K562 (cell line): ENCODE measurements around the gene NDUFC2. TPM values are rescaled to one million over a fixed set of nuclear protein-coding genes. Genes with fewer than 3 reads are reported as not detected.
A peak's percentile ranks its signal among the peaks of the same experiment; 100 is the strongest.

ENCODE experiments used
- BACH1 ChIP-seq: fragments of 200-800 bp; sonication (Bioruptor generic); IDR thresholded peaks from 2 replicates; pipeline ENCODE4 v1.6.1; 2016; ENCODE audit warnings: missing genetic modification characterization, missing compliant biosample characterization
- CSDE1 ChIP-seq, 2 experiments: fragments of 450-650 bp; IDR thresholded peaks; 2 replicates each; pipeline ENCODE4 v1.6.1; 2016; ENCODE audit warnings: mild to moderate bottlenecking in 1 of 2
- FOXA1 ChIP-seq: fragments of 450-650 bp; IDR thresholded peaks from 2 replicates; pipeline ENCODE4 v1.6.1; 2016; ENCODE audit warnings: mild to moderate bottlenecking, borderline replicate concordance
- HMG20A ChIP-seq: fragments of 450-650 bp; formaldehyde crosslinking; conservative IDR thresholded peaks from 2 replicates; pipeline ENCODE4 v1.4.0; 2020; ENCODE audit warnings: mild to moderate bottlenecking, mixed read lengths
- KLF1 ChIP-seq: fragments of 450-650 bp; IDR thresholded peaks from 2 replicates; pipeline ENCODE4 v1.6.1; 2016; ENCODE audit warnings: missing genetic modification characterization, missing compliant biosample characterization
- MTF1 ChIP-seq: fragments of 250-450 bp; sonication (Bioruptor Pico); IDR thresholded peaks from 2 replicates; pipeline ENCODE4 v1.9.0; 2021; ENCODE audit warnings: moderate library complexity, mild to moderate bottlenecking, inconsistent platforms, borderline replicate concordance
- MYBL2 ChIP-seq, 2 experiments: fragments of 450-650 bp in 1 of 2; sonication (generic) in 1 of 2; formaldehyde crosslinking in 1 of 2; IDR thresholded peaks; 2 replicates each; pipeline versions ENCODE4 v1.6.1 to v1.8.1; 2017 to 2022; ENCODE audit warnings: borderline replicate concordance in 1 of 2, inconsistent platforms in 1 of 2, low read depth in 1 of 2, mild to moderate bottlenecking in 1 of 2, missing genetic modification reagents in 1 of 2, moderate library complexity in 1 of 2
- MYC ChIP-seq, 2 experiments: fragments of 250-450 bp in 1 of 2; sonication (Bioruptor Pico) in 1 of 2; IDR thresholded peaks; 2 replicates each; pipeline versions ENCODE4 v1.5.1 to v1.6.1; 2012 to 2021; ENCODE audit warnings: low read depth in 2 of 2, borderline replicate concordance in 1 of 2, improper control_type of control experiment in 1 of 2, low read length in 1 of 2, mild to moderate bottlenecking in 1 of 2, moderate library complexity in 1 of 2
- NBN ChIP-seq: fragments of 450-650 bp; IDR thresholded peaks from 2 replicates; pipeline ENCODE4 v1.6.1; 2016; ENCODE audit warnings: low read depth, mild to moderate bottlenecking
- NFRKB ChIP-seq: fragments of 450-650 bp; IDR thresholded peaks from 2 replicates; pipeline ENCODE4 v1.6.1; 2016; ENCODE audit warnings: low read depth
- PTTG1 ChIP-seq: fragments of 450-650 bp; IDR thresholded peaks from 2 replicates; pipeline ENCODE4 v1.6.1; 2016; ENCODE audit warnings: low read depth, mild to moderate bottlenecking, missing genetic modification characterization, missing compliant biosample characterization
- RBM22 ChIP-seq: fragments of 200-400 bp; formaldehyde crosslinking; IDR thresholded peaks from 2 replicates; pipeline ENCODE4 v1.6.1; 2018; ENCODE audit warnings: low read length, low read depth; ENCODE audit not compliant: poor library complexity, severe bottlenecking
- SREBF1 ChIP-seq: fragments of 150-350 bp; IDR thresholded peaks from 2 replicates; pipeline ENCODE4 v1.6.1; 2014; ENCODE audit warnings: antibody characterized with exemption, low read depth, low read length, borderline replicate concordance
- ZNF253 ChIP-seq: fragments of 250-450 bp; sonication (Bioruptor Pico); conservative IDR thresholded peaks from 2 replicates; pipeline ENCODE4 v1.6.1; 2021; ENCODE audit warnings: mild to moderate bottlenecking
- ZNF766 ChIP-seq: fragments of 200-800 bp; sonication (Bioruptor generic); conservative IDR thresholded peaks from 2 replicates; pipeline ENCODE4 v1.6.1; 2016; ENCODE audit warnings: missing genetic modification characterization, missing compliant biosample characterization
- polyA plus RNA-seq, 8 experiments: library from polyadenylated mRNA; depleted of rRNA in 4 of 8; stranded (reverse) in 5 of 8; unstranded in 3 of 8; fragments of >200 nt; fragmentation: Nextera tagmentation in 2 of 8; fragmentation: Illumina TruSeq in 1 of 8; extraction: Ambion mirVana in 2 of 8; extraction: Trizol in 1 of 8; gene quantifications; 2 replicates each; pipeline versions ENCODE4 v1.2.1 to v1.2.3, GENCODE V29; 2011 to 2014; ENCODE audit warnings: inconsistent platforms in 1 of 8, missing spikeins in 1 of 8
- total RNA-seq, 7 experiments: library from RNA; depleted of rRNA in 6 of 7; stranded (reverse); fragments of >200 nt in 6 of 7; fragmentation: Illumina TruSeq in 2 of 7; extraction: Trizol in 2 of 7; gene quantifications; 2 replicates each; pipeline versions ENCODE4 v1.2.1 to v1.2.3, GENCODE V29; 2011 to 2021; ENCODE audit warnings: low replicate concordance in 1 of 7
- TF ChIP-seq, protein P1 (sequence below): sonication (generic); formaldehyde crosslinking; IDR thresholded peaks from 2 replicates; pipeline ENCODE4 v1.8.1; 2023; ENCODE audit warnings: mild to moderate bottlenecking, missing genetic modification reagents
- TF ChIP-seq, protein P2 (sequence below): fragments of 450-650 bp; IDR thresholded peaks from 2 replicates; pipeline ENCODE4 v1.6.1; 2016; ENCODE audit warnings: mild to moderate bottlenecking
- TF ChIP-seq, protein P3 (sequence below): sonication (generic); formaldehyde crosslinking; IDR thresholded peaks from 2 replicates; pipeline ENCODE4 v1.8.0; 2022; ENCODE audit warnings: mild to moderate bottlenecking, missing genetic modification reagents
- TF ChIP-seq, protein P4 (sequence below): fragments of 450-650 bp; formaldehyde crosslinking; IDR thresholded peaks from 2 replicates; pipeline ENCODE4 v1.4.0; 2020; ENCODE audit warnings: mild to moderate bottlenecking, mixed read lengths

The NDUFC2 gene
- total and polyA plus RNA-seq, 9 of the 15 experiments (the other 6 are each of a cell fraction or from before 2014, with no cell fraction given) = 168 to 1,119 (median 442) TPM

DNA sequence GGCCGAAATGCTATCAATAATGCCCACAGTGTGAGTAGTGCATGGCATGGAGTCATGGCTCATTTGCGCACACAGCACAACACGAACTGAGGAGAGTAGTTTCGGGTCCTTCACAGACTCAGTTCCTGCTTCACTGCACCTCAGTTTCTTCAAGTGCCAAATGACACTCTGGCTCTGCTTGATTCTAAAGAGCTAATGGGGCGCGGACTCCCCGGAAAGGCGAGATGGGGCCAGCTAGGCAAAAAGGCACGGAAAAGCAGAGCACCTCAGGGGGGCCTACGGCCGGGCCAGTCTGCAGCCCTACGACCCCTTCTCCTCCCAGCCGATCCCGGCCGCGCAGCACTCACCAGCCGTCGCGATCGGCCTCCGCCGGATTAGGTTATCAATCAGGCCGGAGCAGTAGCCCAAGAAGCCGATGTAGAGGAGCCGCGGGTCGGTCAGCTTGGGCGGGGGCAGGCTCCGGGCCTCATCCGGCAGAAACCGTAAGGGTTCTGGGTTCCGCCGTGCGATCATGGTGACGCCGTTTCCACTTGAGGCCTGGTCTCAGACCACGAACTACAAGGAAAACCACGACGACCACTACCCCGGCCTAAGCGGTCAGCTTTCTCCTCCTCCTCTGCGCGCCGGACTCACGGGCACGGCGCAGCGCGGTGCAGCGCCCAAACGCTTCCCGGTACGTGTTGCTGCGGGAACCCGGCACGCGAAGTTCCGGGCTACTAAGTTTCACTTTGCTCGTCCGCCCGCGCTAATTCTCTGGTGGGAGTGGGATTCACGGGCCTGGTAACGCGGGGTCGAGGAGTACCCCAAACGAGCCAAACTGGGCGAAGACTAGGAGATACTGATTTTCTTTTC, at the start of gene NDUFC2 (continued):
- TF ChIP-seq MYC (IDR thresholded peaks at IDR 0.05; ENCODE audit: low read depth, low read length) (peak; percentile 86), MYC (CRISPR knock-in tag; IDR thresholded peaks at IDR 0.05; ENCODE audit: borderline replicate concordance, low read depth) (peak; percentile 58; the same call in 1 of the 2 replicates), RBM22 (peak; percentile 84), PTTG1 (no peak), BACH1 (tag) (no peak), SREBF1 (0 out of 2 replicates have a peak, but pooled peaks have one; percentile 45), HMG20A (CRISPR knock-in tag) (no peak), ZNF253 (no peak), MTF1 (CRISPR knock-in tag) (no peak), MYBL2 (IDR thresholded peaks at IDR 0.05; ENCODE audit: low read depth) (no peak), MYBL2 (CRISPR knock-in tag; IDR thresholded peaks at IDR 0.05; ENCODE audit: borderline replicate concordance) (no peak), KLF1 (tag) (no peak), NBN (peak; percentile 64; the same call in 1 of the 2 replicates), NFRKB (peak; percentile 78), FOXA1 (no peak), ZNF766 (CRISPR knock-in tag) (0 out of 2 replicates have a peak, but pooled peaks have one; percentile 42), CSDE1 (IDR thresholded peaks at IDR 0.05) (no peak)
- TF ChIP-seq, protein P1, sequence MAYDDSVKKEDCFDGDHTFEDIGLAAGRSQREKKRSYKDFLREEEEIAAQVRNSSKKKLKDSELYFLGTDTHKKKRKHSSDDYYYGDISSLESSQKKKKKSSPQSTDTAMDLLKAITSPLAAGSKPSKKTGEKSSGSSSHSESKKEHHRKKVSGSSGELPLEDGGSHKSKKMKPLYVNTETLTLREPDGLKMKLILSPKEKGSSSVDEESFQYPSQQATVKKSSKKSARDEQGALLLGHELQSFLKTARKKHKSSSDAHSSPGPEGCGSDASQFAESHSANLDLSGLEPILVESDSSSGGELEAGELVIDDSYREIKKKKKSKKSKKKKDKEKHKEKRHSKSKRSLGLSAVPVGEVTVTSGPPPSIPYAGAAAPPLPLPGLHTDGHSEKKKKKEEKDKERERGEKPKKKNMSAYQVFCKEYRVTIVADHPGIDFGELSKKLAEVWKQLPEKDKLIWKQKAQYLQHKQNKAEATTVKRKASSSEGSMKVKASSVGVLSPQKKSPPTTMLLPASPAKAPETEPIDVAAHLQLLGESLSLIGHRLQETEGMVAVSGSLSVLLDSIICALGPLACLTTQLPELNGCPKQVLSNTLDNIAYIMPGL (CRISPR knock-in tag) = no peak; the same call in 1 of the 2 replicates
- TF ChIP-seq, protein P2, sequence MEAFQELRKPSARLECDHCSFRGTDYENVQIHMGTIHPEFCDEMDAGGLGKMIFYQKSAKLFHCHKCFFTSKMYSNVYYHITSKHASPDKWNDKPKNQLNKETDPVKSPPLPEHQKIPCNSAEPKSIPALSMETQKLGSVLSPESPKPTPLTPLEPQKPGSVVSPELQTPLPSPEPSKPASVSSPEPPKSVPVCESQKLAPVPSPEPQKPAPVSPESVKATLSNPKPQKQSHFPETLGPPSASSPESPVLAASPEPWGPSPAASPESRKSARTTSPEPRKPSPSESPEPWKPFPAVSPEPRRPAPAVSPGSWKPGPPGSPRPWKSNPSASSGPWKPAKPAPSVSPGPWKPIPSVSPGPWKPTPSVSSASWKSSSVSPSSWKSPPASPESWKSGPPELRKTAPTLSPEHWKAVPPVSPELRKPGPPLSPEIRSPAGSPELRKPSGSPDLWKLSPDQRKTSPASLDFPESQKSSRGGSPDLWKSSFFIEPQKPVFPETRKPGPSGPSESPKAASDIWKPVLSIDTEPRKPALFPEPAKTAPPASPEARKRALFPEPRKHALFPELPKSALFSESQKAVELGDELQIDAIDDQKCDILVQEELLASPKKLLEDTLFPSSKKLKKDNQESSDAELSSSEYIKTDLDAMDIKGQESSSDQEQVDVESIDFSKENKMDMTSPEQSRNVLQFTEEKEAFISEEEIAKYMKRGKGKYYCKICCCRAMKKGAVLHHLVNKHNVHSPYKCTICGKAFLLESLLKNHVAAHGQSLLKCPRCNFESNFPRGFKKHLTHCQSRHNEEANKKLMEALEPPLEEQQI = peak; percentile 63; the same call in 1 of the 2 replicates
- TF ChIP-seq, protein P3, sequence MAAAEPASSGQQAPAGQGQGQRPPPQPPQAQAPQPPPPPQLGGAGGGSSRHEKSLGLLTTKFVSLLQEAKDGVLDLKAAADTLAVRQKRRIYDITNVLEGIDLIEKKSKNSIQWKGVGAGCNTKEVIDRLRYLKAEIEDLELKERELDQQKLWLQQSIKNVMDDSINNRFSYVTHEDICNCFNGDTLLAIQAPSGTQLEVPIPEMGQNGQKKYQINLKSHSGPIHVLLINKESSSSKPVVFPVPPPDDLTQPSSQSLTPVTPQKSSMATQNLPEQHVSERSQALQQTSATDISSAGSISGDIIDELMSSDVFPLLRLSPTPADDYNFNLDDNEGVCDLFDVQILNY (CRISPR knock-in tag) = 0 out of 2 replicates have a peak, but pooled peaks have one; percentile 12
- TF ChIP-seq, protein P4, sequence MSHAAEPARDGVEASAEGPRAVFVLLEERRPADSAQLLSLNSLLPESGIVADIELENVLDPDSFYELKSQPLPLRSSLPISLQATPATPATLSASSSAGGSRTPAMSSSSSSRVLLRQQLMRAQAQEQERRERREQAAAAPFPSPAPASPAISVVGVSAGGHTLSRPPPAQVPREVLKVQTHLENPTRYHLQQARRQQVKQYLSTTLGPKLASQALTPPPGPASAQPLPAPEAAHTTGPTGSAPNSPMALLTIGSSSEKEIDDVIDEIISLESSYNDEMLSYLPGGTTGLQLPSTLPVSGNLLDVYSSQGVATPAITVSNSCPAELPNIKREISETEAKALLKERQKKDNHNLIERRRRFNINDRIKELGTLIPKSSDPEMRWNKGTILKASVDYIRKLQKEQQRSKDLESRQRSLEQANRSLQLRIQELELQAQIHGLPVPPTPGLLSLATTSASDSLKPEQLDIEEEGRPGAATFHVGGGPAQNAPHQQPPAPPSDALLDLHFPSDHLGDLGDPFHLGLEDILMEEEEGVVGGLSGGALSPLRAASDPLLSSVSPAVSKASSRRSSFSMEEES = no peak
